HG03025 (cell line): Measurements from ENCODE around the gene RLN1.
"Not testable (repeated sequence)": the region's sequence is repeated elsewhere in the genome, so short reads cannot be mapped to it uniquely, and the experiment has no call there.

Source experiments
- ATAC-seq: cut with Tn5 transposase; IDR thresholded peaks from one replicate; pipeline ENCODE4 v1.9.1; 2021; ENCODE audit warnings: mild to moderate bottlenecking, moderate library complexity; ENCODE audit not compliant: unreplicated experiment, low FRiP score

The RLN1 gene

GRCh38 chr9:5338992-5339981 lies at the start of gene RLN1:
RLN1 (minus strand) TSS chr9:5339876; CDS start chr9:5339746, 130 bp downstream.
- ATAC-seq = peak; percentile 100

- no peak for ATAC-seq
Measured at GRCh38 chr9:5389109-5389732, 49.5 kb upstream of the RLN1 start.

- no peak for ATAC-seq
Measured at GRCh38 chr9:5388026-5388819, 48.5 kb upstream of the RLN1 start.

- no peak for ATAC-seq
Measured at GRCh38 chr9:5384436-5384835, 44.8 kb upstream of the RLN1 start.

GRCh38 chr9:5382479-5382878 lies 42.8 kb upstream of the RLN1 start:
- no peak for ATAC-seq

- ATAC-seq = no peak
Measured at GRCh38 chr9:5375790-5376477, 36.3 kb upstream of the RLN1 start.

- no peak for ATAC-seq
Measured at GRCh38 chr9:5375091-5375490, 35.4 kb upstream of the RLN1 start.

- no peak for ATAC-seq
Measured at GRCh38 chr9:5364294-5365024, 24.8 kb upstream of the RLN1 start.

GRCh38 chr9:5361326-5362010 lies 21.8 kb upstream of the RLN1 start:
- no peak for ATAC-seq

- ATAC-seq = no peak
Measured at GRCh38 chr9:5360341-5360740, 20.7 kb upstream of the RLN1 start.

- no peak for ATAC-seq
Measured at GRCh38 chr9:5357431-5358105, 17.9 kb upstream of the RLN1 start.

- ATAC-seq = no peak
Measured at GRCh38 chr9:5355817-5356216, 16.1 kb upstream of the RLN1 start.

GRCh38 chr9:5355226-5355625 lies 15.6 kb upstream of the RLN1 start:
- no peak for ATAC-seq

GRCh38 chr9:5354184-5354583 lies 14.5 kb upstream of the RLN1 start:
- no peak for ATAC-seq

GRCh38 chr9:5352637-5353248 lies 13.1 kb upstream of the RLN1 start:
- ATAC-seq = no peak

- no peak for ATAC-seq
Measured at GRCh38 chr9:5336688-5337087, 3.0 kb downstream of the RLN1 start.

- not testable (repeated sequence) for ATAC-seq
Measured at GRCh38 chr9:5331276-5331675, 8.4 kb downstream of the RLN1 start.

- no peak for ATAC-seq
Measured at GRCh38 chr9:5326893-5327548, 12.7 kb downstream of the RLN1 start.
